Measurements from ENCODE around the gene CBX2. TPM values are rescaled to one million over a fixed set of nuclear protein-coding genes. Genes with fewer than 3 reads are reported as not detected.
"Not testable (repeated sequence)": the region's sequence is repeated elsewhere in the genome, so short reads cannot be mapped to it uniquely, and the experiment has no call there.

The CBX2 gene
- total RNA-seq, 2 experiments from 2014 or later: 16.2 to 16.5 TPM

DNA sequence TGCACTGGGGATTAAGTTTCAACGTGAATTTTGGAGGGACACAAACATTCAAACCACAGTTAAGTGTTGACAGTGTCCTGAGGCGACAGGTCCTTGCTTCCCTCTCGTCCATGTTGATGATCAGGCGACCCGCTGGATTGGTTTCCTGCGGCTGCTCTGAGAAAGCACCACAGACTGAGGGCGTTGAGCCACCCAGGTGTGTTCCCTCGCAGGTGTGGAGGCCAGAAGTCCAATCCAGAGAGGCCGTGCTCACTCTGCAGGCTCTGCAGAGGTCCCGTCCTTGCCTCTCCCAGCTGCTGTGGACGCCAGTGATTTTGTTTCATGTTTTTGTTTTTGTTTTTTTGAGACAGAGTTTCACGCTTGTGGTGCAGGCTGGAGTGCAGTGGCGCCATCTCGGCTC, 22.4 kb upstream of the CBX2 start:
- H3K4me3 Mint-ChIP-seq: no peak overlapping the region
- DNase-seq: no peak
- CTCF ChIA-PET: no interaction called here
- H3K27me3 Mint-ChIP-seq (ENCODE audit: low read depth): peaks cover 16% of the 10 kb centered on the region
- no peak for ATAC-seq
- no peak overlapping the region for H3K27ac Mint-ChIP-seq
- peaks cover 2% of the 10 kb centered on the region for H3K4me1 Mint-ChIP-seq (ENCODE audit: low read depth)
- H3K9me3 Mint-ChIP-seq (ENCODE audit: insufficient read depth): no peaks in the 10 kb centered on the region
- POLR2A ChIA-PET: no interaction called here
- H3K36me3 Mint-ChIP-seq (ENCODE audit: low read depth): no peaks in the 10 kb centered on the region

DNA sequence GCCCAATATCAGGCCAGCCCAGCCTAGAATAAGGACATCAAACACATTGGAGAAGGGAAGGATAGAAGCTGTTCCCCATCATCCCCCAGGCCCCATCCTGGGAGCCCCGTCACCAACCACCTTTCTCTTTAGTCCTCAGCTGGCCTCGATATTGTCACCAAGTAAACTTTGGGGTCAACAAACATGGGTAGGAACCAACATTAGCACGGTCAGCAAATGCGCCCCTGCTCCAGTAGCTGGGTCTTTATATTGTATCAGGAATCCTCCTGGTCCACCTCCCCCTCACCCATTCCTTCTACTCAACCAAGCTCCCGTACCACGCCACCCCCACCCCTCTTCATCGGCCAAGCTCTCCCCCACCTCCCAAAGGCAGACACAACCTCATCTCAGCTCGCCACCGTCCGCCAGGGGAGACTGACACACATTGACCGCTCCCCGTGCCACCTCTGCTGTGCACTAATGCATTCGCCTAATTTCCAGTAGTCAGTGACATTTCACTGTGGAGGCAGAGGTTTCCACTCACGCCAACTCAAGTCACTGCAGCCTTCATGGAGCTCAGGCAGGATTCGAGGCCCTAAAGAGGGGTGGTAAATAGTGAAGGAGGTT, 20.7 kb upstream of the CBX2 start:
- POLR2A ChIA-PET: no interaction called here
- Mint-ChIP-seq H3K36me3 (ENCODE audit: low read depth) (no peaks in the 10 kb centered on the region), H3K9me3 (ENCODE audit: insufficient read depth) (no peaks in the 10 kb centered on the region), H3K27ac (no peak overlapping the region), H3K4me3 (no peak overlapping the region), H3K27me3 (ENCODE audit: low read depth) (peaks cover 3% of the 10 kb centered on the region), H3K4me1 (ENCODE audit: low read depth) (peaks cover 2% of the 10 kb centered on the region)
- CTCF ChIA-PET: interaction anchor here (1.4 kb wide), 1 partner anchor 13 kb away, joined by 9 read pairs; no protein-coding TSS in a partner anchor
- DNase-seq (no peak), ATAC-seq (no peak)

DNA sequence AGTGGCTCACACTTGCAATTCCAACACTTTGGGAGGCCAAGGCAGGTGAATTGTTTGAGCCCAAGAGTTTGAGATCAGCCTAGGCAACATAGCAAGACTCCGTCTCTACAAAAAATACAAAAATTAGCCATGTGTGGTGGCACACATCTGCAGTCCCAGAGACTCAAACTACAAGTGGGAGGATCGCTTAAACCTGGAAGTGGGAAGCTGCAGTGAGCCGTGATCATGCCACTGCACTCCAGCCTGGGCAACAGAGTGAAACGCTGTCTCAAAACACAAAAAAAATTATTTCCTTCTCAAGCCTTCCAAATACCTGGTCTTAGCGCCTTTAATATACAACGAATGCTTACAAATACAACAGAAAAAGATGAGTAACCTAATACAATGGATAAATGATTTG, 19.7 kb upstream of the CBX2 start:
- ChIA-PET POLR2A (no interaction called here), CTCF (no interaction called here)
- Mint-ChIP-seq H3K27ac (no peak overlapping the region), H3K9me3 (ENCODE audit: insufficient read depth) (no peaks in the 10 kb centered on the region), H3K4me3 (no peak overlapping the region), H3K27me3 (ENCODE audit: low read depth) (peaks cover 2% of the 10 kb centered on the region), H3K4me1 (ENCODE audit: low read depth) (no peaks in the 10 kb centered on the region), H3K36me3 (ENCODE audit: low read depth) (no peaks in the 10 kb centered on the region)
- DNase-seq (no peak), ATAC-seq (no peak)

DNA sequence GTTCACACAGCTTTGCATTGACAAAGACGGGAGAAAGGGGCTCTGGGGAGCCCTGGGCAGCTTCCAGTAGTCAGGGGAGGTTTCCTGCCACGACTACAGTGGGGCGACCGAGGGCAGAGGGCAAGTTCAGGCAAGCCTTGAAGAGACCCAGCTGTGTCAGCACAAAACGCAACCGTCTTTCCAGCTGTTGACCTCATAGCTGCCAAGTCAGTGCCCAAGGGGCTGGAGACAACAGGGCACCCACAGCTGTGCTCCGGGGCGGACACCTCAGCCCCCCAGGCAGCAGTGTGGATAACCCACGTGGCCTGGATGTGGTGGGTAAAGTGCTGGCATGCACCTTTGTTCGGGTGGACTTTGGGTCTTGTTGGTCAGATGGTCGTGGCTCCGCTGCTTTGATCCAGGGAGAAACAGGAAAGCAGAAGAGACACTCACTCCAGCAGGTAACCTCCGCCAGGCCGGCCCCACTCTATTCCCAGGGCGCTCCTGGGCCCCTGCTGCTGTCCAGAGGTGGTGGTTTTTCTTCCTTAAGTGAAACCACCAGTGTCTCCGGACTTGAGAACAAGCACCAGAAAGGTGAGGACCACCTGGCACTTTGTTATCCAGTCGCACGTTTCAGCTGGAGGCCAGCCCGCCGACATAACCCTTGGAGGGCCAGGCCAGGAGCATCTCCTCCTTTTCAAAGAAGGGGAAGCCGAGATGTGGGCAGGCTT, 17.6 kb upstream of the CBX2 start:
- Mint-ChIP-seq H3K4me1 (ENCODE audit: low read depth) (no peaks in the 10 kb centered on the region), H3K27ac (no peak overlapping the region), H3K4me3 (no peak overlapping the region), H3K36me3 (ENCODE audit: low read depth) (no peaks in the 10 kb centered on the region), H3K9me3 (ENCODE audit: insufficient read depth) (no peaks in the 10 kb centered on the region), H3K27me3 (ENCODE audit: low read depth) (no peaks in the 10 kb centered on the region)
- DNase-seq (no peak), ATAC-seq (no peak)
- CTCF ChIA-PET: interaction anchor here (1.3 to 1.9 kb wide), 2 partner anchors 15 kb away, joined by 3 to 7 read pairs; no protein-coding TSS in a partner anchor
- POLR2A ChIA-PET: no interaction called here

DNA sequence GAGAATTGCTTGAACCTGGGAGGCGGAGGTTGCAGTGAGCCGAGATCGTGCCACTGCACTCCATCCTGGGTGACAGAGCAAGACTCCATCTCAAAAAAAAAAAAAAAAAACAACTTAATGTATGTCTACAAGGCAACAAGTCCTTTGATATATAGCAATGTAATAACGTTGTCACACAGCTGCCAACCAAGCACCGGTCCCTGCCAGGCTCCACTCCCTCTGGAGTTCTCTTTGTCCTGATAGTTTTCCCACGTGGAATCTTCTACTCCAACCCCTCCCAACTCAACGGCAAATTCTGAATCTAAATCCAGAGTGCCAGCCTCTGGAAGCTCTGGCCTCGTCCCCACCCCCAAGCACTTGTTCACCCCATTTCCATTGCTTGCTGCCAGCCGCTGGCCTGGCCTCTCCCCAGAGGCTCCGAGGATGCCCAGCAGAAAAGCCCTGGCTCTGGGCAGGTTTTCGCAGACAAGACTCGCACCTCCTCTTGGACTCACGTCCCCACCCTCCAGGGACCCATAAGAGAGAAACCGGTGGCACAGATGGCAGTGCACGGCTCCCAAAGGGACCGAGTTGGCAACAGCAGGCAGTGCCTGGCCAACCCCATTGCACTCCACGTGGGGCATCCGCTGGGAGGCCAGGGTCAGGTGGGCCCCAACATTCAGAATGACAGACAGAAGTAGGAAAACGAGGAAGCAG, 15.9 kb upstream of the CBX2 start:
- H3K27me3 Mint-ChIP-seq (ENCODE audit: low read depth): peaks cover 3% of the 10 kb centered on the region
- ChIA-PET POLR2A (no interaction called here), CTCF (no interaction called here)
- ATAC-seq: no peak
- H3K36me3 Mint-ChIP-seq (ENCODE audit: low read depth): no peaks in the 10 kb centered on the region
- H3K27ac Mint-ChIP-seq: no peak overlapping the region
- no peak overlapping the region for H3K4me3 Mint-ChIP-seq
- no peaks in the 10 kb centered on the region for H3K4me1 Mint-ChIP-seq (ENCODE audit: low read depth)
- no peak for DNase-seq
- no peaks in the 10 kb centered on the region for H3K9me3 Mint-ChIP-seq (ENCODE audit: insufficient read depth)

DNA sequence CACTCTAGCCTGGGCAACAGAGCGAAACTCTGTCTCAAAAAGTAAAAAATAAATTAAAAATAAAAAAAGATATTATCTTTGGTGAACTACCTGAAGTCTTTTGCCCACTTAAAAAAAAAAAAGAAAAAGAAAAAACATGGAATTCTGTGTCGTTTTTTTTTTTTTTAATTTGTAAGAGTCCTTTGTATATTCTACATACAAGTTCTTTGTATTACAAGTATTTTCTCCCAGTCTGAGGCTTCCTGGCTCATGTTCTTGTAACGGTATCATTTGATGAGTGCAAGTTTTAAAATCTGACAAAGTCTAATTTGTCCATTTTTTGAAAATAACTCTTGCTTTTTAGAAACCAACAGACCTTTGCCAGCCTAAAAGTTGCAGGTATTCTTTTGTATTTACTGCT, 12.2 kb upstream of the CBX2 start:
- no peak for ATAC-seq
- CTCF ChIA-PET: interaction anchor here (1.4 to 1.5 kb wide), 2 partner anchors 24 to 205 kb away, joined by 3 read pairs; no protein-coding TSS in a partner anchor
- H3K36me3 Mint-ChIP-seq (ENCODE audit: low read depth): no peaks in the 10 kb centered on the region
- DNase-seq: no peak
- H3K9me3 Mint-ChIP-seq (ENCODE audit: insufficient read depth): no peaks in the 10 kb centered on the region
- H3K27me3 Mint-ChIP-seq (ENCODE audit: low read depth): peaks cover 4% of the 10 kb centered on the region
- H3K4me3 Mint-ChIP-seq: no peak overlapping the region
- POLR2A ChIA-PET: no interaction called here
- no peaks in the 10 kb centered on the region for H3K4me1 Mint-ChIP-seq (ENCODE audit: low read depth)
- H3K27ac Mint-ChIP-seq: no peak overlapping the region

DNA sequence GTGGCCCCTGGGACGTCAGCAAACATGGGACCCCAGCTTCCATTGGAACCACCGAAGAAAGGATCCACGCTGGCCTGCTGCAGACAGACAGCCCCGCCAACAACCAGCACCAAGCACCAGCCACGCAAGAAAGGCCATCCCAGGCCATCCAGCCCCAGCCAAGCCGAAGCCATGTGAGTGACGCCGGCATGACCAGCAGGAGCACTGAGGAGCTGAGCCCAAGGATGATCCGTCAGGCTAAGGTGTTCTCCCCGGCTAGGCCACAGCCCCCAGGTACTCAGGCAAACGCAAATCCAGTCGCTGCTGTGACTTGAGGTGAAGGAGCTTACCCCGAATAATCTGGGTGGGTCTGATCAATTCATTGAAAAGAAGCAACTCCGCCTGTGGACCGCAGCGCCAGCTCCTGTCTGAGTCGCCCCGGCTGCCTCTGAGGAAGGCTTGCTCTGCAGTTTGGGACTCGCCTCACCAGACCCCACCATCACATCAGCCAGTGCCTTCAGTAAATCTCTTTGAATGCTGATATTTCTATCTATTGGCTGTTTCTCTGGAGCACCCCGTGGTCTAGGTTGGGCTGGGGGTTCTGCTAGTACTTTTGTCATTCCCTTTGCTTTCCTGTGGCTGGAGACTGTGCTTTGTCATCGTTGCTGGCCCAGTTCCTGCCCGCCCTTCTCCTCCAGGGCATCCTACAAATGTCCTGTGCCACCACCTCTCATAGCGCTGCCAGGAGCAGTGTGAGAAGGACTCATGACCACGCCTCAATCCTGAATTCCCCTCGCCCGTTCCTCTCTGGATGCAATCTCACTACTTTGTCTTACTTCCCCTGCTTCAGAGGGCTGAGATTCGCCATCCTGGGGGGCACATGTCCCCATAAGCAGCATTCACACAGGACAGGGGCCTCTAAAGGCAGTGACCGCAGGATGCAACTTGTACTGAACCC, 8.1 kb upstream of the CBX2 start:
- Mint-ChIP-seq H3K27me3 (ENCODE audit: low read depth) (peaks cover 18% of the 10 kb centered on the region), H3K4me3 (no peak overlapping the region), H3K36me3 (ENCODE audit: low read depth) (no peaks in the 10 kb centered on the region), H3K4me1 (ENCODE audit: low read depth) (no peaks in the 10 kb centered on the region), H3K27ac (no peak overlapping the region), H3K9me3 (ENCODE audit: insufficient read depth) (no peaks in the 10 kb centered on the region)
- ATAC-seq (no peak), DNase-seq (no peak)
- ChIA-PET POLR2A (no interaction called here), CTCF (no interaction called here)

DNA sequence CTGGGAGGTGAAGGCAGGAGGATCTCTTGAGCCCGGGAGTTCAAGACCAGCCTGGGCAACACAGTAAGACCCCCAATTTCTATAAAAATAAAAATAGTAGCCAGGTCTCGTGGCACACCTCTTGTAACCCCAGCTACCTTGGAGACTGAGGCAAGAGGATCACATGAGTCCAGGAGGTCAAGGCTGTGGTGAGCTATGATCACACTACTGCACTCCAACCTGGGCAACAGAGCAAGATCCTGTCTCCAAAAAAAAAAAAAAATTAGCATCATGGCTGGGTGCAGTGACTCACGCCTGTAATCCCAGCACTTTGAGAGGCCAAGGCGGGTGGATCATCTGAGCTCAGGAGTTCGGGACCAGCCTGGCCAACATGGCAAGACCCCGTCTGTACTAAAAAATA, 6.7 kb upstream of the CBX2 start:
- DNase-seq: no peak
- Mint-ChIP-seq H3K4me3 (no peak overlapping the region), H3K36me3 (ENCODE audit: low read depth) (no peaks in the 10 kb centered on the region), H3K9me3 (ENCODE audit: insufficient read depth) (no peaks in the 10 kb centered on the region), H3K27me3 (ENCODE audit: low read depth) (peaks cover 29% of the 10 kb centered on the region), H3K4me1 (ENCODE audit: low read depth) (no peaks in the 10 kb centered on the region), H3K27ac (no peak overlapping the region)
- ChIA-PET CTCF (no interaction called here), POLR2A (no interaction called here)
- ATAC-seq: no peak

DNA sequence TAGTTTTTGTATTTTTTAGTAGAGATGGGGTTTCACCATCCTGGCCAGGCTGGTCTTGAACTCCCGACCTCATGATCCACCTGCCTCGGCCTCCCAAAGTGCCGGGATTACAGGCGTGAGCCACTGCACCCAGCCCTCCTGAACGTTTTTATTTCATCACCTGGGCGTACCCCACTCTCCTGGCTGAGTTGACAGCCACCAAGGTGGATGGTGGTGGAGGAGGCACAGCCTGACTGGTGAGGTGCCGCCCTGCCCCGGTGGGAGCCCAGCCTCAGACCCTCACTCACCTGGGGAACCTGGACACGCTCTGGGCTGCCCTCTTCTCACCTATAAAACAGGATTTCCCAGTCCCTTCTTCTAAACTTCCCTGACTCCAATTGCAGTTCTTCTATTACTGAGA, 5.2 kb upstream of the CBX2 start:
- H3K36me3 Mint-ChIP-seq (ENCODE audit: low read depth); H3K4me3 Mint-ChIP-seq; DNase-seq; H3K9me3 Mint-ChIP-seq (ENCODE audit: insufficient read depth); POLR2A ChIA-PET; H3K27ac Mint-ChIP-seq; ATAC-seq; CTCF ChIA-PET: not testable (repeated sequence)
- Mint-ChIP-seq H3K4me1 (ENCODE audit: low read depth) (peaks cover 11% of the 10 kb centered on the region), H3K27me3 (ENCODE audit: low read depth) (peaks cover 34% of the 10 kb centered on the region)

DNA sequence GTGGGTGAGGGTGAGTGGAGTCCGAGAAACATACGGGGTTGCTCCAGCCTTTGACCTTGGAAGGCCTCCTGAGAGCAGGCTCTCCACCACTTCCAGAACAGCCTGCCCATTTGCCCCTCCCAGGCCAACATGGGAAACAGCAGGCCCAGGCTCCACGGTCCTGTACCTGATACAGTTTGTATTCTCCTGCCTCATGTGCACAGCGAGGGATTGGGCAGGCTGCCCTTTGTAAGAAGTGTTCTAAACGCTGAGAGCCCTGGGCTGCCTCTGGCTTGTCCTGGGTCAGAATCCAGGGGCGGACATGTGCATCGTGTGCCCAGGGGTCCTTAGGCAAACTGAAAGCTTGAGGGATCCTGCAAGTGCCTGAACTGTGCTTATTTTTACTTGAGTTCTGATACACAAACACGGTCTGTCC, 3.4 kb upstream of the CBX2 start:
- H3K27me3 Mint-ChIP-seq (ENCODE audit: low read depth): peaks cover 40% of the 10 kb centered on the region
- peaks cover 9% of the 10 kb centered on the region for H3K36me3 Mint-ChIP-seq (ENCODE audit: low read depth)
- CTCF ChIA-PET: interaction anchor here (0.8 to 3.6 kb wide), 5 partner anchors 15 to 66 kb away, joined by 3 to 17 read pairs (median 8); partner anchors contain the start of gene CBX4
- no peaks in the 10 kb centered on the region for H3K9me3 Mint-ChIP-seq (ENCODE audit: insufficient read depth)
- DNase-seq: no peak
- POLR2A ChIA-PET: no interaction called here
- ATAC-seq: no peak
- no peak overlapping the region for H3K4me3 Mint-ChIP-seq
- H3K4me1 Mint-ChIP-seq (ENCODE audit: low read depth): peaks cover 21% of the 10 kb centered on the region
- no peak overlapping the region for H3K27ac Mint-ChIP-seq

DNA sequence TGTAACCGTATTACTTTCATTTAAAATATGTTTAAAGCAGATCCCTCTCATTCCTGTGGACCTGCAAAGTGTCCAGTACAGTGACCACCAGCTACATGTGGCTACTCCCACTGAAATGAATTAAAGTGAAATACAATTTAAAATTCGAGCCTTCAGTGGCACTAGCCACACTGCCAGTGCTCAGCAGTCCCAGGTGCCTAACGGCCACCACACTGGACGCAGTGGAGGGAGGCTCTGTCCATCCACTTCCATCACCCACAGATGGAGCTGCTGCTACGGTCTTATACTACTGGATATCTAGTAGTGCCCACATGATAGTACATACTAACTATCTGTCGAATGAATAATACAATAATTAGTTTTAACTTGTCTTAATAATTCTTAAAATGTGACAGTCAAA, 2.3 kb upstream of the CBX2 start:
- Mint-ChIP-seq H3K36me3 (ENCODE audit: low read depth) (peaks cover 15% of the 10 kb centered on the region), H3K4me1 (ENCODE audit: low read depth) (peaks cover 32% of the 10 kb centered on the region), H3K4me3 (no peak overlapping the region), H3K27ac (no peak overlapping the region), H3K9me3 (ENCODE audit: insufficient read depth) (no peaks in the 10 kb centered on the region), H3K27me3 (ENCODE audit: low read depth) (peaks cover 40% of the 10 kb centered on the region)
- ATAC-seq: no peak
- ChIA-PET POLR2A (no interaction called here), CTCF (interaction anchor here (1.0 to 3.6 kb wide), 6 partner anchors 14 to 194 kb away, joined by 3 to 17 read pairs (median 6); partner anchors contain the start of genes CBX4 and CBX8)
- no peak for DNase-seq
